ENCODE data around the gene BCAP31.
"Not testable (repeated sequence)": the region's sequence is repeated elsewhere in the genome, so short reads cannot be mapped to it uniquely, and the experiment has no call there.

DNA sequence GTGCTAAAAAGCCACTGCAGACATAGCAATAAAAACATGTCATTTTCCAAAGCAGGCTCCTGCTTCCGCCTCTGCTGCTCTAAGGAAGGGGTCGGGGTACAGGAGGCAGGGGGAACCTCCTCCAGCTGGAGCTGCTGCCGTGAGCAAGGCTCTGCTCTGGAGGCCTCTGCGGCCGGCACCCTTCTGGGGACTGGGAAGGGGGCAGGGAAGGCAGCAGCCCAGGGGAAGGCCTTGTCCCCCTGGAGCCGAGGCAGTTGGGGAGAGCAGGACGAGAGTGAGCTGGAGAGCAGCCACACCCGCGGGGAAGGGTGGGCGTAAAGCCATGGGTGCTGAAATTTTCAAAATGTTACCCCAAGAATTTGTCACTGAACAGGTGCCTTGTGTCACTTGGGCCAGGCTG is 27.6 kb downstream of the BCAP31 start:
- TF ChIP-seq, protein P1, sequence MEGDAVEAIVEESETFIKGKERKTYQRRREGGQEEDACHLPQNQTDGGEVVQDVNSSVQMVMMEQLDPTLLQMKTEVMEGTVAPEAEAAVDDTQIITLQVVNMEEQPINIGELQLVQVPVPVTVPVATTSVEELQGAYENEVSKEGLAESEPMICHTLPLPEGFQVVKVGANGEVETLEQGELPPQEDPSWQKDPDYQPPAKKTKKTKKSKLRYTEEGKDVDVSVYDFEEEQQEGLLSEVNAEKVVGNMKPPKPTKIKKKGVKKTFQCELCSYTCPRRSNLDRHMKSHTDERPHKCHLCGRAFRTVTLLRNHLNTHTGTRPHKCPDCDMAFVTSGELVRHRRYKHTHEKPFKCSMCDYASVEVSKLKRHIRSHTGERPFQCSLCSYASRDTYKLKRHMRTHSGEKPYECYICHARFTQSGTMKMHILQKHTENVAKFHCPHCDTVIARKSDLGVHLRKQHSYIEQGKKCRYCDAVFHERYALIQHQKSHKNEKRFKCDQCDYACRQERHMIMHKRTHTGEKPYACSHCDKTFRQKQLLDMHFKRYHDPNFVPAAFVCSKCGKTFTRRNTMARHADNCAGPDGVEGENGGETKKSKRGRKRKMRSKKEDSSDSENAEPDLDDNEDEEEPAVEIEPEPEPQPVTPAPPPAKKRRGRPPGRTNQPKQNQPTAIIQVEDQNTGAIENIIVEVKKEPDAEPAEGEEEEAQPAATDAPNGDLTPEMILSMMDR (IDR thresholded peaks at IDR 0.05), result not testable (repeated sequence)
- TF ChIP-seq POLR2A (IDR thresholded peaks at IDR 0.05), result not testable (repeated sequence)
